GM20431 (cell line): ENCODE results near the gene BLOC1S4.
"Not testable (repeated sequence)": the region's sequence is repeated elsewhere in the genome, so short reads cannot be mapped to it uniquely, and the experiment has no call there.

Experiments used
- in situ Hi-C: fragments of 300-500 bp; cut with MseI, MboI; formaldehyde crosslinking; loops from one replicate; pipeline ENCODE4 v1.15.0; 2020; ENCODE audit warnings: low sequenced_read_pairs; ENCODE audit not compliant: unreplicated experiment

The BLOC1S4 gene

DNA sequence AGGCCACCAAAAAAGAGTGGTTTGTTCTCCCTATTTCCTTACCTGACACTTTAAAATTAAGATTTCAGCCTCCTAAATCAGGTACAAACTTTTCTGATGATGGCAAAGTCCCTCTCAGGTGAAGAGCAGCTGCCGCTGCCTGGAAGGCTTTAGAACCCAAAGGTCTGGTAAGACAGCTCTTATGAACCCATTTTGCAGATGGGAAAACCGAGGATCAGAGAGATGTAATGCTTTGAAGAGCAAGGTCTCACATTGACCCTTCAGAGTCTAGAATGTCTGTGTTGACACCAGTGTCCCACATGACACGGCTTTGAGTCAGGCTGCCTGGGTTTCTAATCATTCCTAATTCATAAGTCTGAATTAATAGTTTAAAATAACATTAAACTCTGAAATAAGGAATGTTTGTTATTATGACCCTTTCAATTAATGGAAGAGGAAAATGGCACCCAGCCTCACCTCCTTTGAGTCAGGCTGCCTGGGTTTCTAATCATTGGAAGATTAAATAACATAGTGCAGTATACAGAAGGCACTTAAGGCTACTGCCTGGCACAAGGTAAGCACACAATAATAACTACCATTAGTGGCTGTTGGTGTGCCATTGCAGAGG lies 38.6 kb downstream of the BLOC1S4 start:
- in situ Hi-C loops, result no loop called here

DNA sequence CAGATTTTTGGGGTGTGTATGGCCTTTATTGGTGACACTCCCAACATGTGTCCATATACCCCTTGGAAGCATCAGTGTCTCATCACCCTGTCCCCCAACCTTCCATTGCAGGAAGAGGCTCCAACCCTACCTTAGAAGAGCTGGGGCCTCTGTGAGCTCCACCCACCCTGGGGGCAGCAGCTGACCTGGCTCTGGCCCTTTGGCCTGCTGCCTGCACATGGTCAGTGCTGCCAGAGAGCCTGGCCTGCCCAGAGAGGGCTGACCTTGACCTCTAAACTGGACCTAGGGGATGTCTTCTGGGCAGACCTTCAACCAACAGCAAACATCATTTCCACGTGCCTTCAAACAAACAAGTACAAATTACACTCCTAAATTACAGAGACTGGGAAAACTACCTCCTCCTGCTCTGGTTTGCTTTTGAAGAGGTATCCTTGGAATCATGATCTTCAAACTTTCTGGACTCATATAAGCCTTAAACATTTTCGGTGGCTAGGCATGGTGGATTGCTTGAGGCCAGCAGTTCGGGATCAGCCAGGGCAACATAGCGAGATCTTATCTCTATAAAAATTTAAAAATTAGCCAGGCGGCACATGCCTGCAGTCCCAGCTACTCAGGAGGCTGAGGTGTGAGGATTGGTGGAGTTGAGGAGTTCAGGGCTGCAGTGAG lies 39.2 kb downstream of the BLOC1S4 start:
- in situ Hi-C loops, result no loop called here

DNA sequence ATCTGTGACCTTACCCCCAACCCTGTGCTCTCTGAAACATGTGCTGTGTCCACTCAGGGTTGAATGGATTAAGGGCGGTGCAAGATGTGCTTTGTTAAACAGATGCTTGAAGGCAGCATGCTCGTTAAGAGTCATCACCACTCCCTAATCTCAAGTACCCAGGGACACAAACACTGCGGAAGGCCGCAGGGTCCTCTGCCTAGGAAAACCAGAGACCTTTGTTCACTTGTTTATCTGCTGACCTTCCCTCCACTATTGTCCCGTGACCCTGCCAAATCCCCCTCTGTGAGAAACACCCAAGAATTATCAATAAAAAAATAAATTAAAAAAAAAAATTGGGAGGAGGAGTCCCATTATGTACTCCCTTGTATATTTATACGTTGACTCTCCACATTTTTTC lies 40.4 kb downstream of the BLOC1S4 start:
- in situ Hi-C loops, result not testable (repeated sequence)

DNA sequence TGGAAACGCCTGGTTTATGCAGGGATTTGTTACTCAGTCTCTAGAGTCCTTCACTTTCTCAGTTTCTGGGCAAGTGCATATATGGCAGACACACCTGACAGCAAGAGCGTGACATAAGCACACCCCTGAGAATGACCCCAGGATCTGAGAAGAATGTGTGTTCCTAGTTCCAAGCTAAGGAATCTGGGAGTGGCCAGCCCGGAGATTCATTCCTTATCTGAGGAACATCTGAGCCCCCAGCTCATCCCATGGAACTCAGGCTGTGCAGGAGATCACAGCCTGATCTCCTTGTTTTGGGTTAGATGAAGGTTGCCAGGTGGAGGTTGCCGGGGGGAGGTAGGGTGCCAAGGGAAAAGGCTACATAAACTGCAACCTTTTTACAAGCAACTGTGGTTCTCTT lies 42.8 kb downstream of the BLOC1S4 start:
- in situ Hi-C loops, result no loop called here

DNA sequence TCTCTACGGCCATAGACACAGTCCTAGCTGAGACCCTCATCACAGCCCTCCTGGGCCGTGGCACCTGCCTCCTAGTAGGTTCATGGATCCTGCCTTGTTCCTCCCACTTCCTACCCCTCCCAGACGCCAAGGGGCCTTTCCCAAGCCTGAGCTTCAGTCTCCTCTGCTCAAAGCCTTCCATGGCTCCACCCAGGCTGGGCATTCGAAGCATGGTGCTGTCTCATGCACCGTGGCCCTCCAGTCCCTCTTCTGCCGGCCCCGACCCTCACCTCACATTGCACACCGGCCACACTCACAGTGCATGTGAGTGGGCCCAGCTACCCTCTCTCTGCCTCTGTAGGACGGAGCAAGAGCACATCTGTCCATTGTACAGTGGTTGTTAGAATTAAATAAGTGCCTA lies 44.9 kb downstream of the BLOC1S4 start:
- in situ Hi-C loops, result no loop called here

DNA sequence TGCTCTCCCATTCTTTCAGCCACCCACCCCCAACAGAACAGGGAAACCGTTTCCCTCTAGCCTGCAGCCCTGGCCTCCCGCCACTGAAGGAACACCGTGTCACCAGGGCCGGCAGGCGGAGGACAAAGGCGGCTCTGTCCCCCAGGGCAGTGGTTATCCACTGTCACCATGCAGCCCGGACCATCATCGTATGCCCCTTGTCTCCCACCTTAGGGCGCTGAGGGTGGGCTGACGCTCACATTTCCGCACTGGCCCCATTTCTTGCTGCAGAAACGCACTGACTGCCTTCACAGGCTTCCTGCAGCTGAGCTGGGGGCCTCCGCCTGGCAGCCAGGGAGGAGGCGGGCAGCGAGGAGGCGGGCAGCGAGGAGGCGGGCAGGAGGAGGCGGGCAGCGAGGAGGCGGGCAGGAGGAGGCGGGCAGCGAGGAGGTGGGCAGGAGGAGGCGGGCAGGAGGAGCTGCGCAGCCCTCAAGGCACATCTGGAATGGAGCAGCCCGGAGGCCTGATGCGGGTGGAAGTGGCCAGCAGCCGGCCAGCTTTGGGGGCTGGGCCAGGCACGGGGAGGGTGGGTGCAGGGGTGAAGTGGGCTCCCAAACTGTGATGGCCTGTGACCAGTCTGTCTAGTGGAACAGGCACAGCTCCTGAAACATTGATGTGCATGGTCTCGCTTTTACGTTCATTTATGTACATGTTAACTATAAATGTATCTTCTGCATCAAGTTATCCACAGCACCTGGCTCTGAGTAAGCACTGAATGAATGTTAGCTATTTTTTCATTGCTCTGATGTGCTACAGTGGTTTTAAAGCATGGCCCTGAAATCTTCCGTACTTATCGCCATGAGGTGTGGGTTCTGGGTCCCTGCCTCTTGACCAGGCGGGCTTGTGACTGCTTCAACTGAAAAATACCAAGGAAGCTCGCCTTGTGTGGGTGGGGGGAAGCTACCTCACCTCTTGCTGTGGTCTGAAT lies 46.0 kb downstream of the BLOC1S4 start:
- in situ Hi-C loops, result no loop called here

DNA sequence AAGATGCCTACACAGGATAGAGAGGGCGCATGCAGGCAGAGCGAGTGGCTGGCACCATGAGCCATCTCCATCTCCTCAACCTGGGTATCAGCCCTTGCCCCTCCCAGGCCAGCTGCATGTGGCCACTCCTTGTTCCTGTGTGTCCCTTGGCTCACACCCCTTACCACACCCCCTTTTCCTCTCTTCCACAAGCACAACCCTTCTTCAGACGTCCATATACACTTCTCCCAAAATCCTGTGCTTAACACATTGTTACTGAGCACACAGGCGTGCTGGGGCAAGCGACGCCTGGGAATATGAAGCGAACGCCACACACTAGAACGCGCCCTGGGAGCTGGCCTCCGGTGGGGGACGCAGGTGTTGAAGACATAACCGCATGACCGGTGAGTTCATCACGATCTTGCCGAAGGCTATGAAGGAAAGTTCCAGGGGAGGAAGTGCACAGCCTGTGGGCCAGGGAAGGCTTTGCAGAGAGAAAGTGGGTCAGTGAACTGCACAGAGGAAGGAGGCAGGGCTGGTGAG lies 47.4 kb downstream of the BLOC1S4 start:
- in situ Hi-C loops, result no loop called here

DNA sequence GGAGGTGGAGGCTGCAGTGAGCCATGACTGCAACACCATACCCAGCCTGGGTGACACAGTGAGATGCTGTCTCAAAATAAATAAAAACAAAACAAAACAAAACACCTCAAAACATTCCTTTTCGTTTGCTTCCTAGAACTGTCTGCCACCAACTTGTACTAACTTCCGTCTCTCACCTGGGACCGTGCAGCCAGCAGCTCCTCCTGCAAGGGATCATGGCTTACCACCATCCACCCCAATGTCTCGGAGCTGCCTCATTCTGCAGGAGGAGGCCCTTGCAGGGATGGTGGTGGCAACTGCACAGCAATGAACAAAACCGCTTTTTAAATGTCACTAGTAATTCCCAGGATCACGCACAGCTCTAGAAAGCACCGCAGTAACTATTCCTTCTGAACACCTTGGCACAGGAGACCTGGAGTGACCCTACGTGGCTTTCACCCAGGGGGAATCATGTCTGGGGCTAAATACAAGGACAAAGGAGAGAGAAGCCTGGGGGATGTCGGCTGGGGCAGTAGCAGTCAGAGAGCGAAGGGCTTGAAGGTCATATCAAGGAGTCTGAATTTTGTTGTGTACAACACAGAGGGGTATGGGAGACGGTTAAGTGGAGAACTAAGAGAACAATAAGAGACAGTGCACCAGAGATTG lies 49.1 kb downstream of the BLOC1S4 start:
- in situ Hi-C loops, result no loop called here

DNA sequence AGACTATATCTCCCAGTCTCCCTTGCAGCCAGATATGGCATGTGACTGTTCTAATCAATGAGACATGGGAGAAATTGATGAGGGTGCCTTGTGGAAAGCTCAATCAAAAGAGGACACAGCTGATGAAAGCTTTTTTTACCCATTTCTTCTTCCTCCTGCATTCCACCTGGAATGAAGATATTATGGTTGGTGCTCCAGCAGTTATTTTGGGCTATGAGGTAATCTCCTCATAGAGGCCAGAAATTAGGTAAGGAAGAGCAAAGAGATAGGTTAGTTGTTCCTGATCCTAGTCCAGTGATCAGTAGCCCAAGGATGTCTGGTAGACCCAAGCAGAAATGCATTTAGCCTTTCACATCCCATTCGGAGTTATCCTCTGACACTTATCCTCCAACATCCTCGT lies 49.7 kb downstream of the BLOC1S4 start:
- in situ Hi-C loops, result no loop called here
